K562 (cell line): ENCODE results near the gene WASF2. TPM values are rescaled to one million over a fixed set of nuclear protein-coding genes. Genes with fewer than 3 reads are reported as not detected.
A peak's percentile ranks its signal among the peaks of the same experiment; 100 is the strongest.

Source experiments
- ATAC-seq: fragments of 200-7000 bp; cut with Tn5 transposase; 3 replicates; pipeline ENCODE4 v1.9.1; 2020; ENCODE audit warnings: moderate library complexity
- Bru-seq: library from RNA; stranded (reverse); fragments of 400-500 nt; gene quantifications from one replicate; lab custom pipeline; 2021; lab: Mats Ljungman, UMichigan
- BruChase-seq, 2 experiments: library from RNA; stranded (reverse); fragments of 400-500 nt; gene quantifications; one replicate each; lab custom pipeline; 2021; lab: Mats Ljungman, UMichigan
- BruUV-seq: library from RNA; stranded (reverse); fragments of 400-500 nt; replicated peaks from 2 replicates; lab custom pipeline; 2021; lab: Mats Ljungman, UMichigan
- CTCF ChIA-PET: fragments of 300-600 bp; formaldehyde crosslinking; extraction: SDS; loops from one replicate; lab custom pipeline; 2021; ENCODE audit warnings: low intra/inter-chr PET ratio; lab: Yijun Ruan, JAX
- POLR2A ChIA-PET: fragments of 300-600, 350-650 bp; sonication (Branson Sonifier 250); formaldehyde crosslinking; extraction: SDS; loops from one replicate; lab custom pipeline; 2021; ENCODE audit warnings: antibody characterized with exemption, inconsistent platforms; lab: Yijun Ruan, JAX
- DNase-seq, 4 experiments: peaks; one replicate each; pipeline versions ENCODE4 v3.0.0 to v3.0.0-alpha.2; 2011 to 2018; ENCODE audit warnings: low spot score in 3 of 4, mixed read lengths in 3 of 4; ENCODE audit errors: extremely low read depth in 1 of 4
- FAIRE-seq: peaks from 2 replicates; lab custom pipeline; 2011; peaks lifted over from hg19 to GRCh38; lab: Jason Lieb, UNC
- H2AFZ ChIP-seq: 2 replicates; pipeline ENCODE4 v1.6.0; 2011; ENCODE audit warnings: low read depth, low read length, control low read depth, inconsistent platforms
- H3K27ac ChIP-seq: fragments of 200-600 bp; 3 replicates; pipeline ENCODE4 v1.8.0; 2011; ENCODE audit warnings: low read depth, mild to moderate bottlenecking, control low read depth, inconsistent platforms, low read length, moderate library complexity, mixed read lengths; ENCODE audit errors: extremely low read depth
- H3K27me3 ChIP-seq, 2 experiments: fragments of 300-600 bp in 1 of 2; 2 replicates in 1 of 2; 3 replicates in 1 of 2; pipeline versions ENCODE4 v1.6.0 to v1.8.0; 2011; ENCODE audit warnings: inconsistent platforms in 2 of 2, low read length in 2 of 2, mild to moderate bottlenecking in 1 of 2, mixed read lengths in 1 of 2, moderate library complexity in 1 of 2; ENCODE audit not compliant: control insufficient read depth in 2 of 2, insufficient read depth in 2 of 2
- H3K36me3 ChIP-seq: fragments of 300-600 bp; 3 replicates; pipeline ENCODE4 v1.8.0; 2011; ENCODE audit warnings: mild to moderate bottlenecking, low read length, inconsistent platforms; ENCODE audit not compliant: control insufficient read depth, insufficient read depth
- H3K4me1 ChIP-seq, 2 experiments: fragments of 200-600 bp in 1 of 2; replicated peaks in 1 of 2; 2 replicates in 1 of 2; 3 replicates in 1 of 2; pipeline versions ENCODE4 v1.5.1 to v1.8.0; 2011; ENCODE audit warnings: inconsistent platforms in 2 of 2, low read length in 2 of 2, mild to moderate bottlenecking in 1 of 2, mixed read lengths in 1 of 2, moderate library complexity in 1 of 2; ENCODE audit not compliant: control insufficient read depth in 2 of 2, insufficient read depth in 2 of 2
- H3K4me2 ChIP-seq: 2 replicates; pipeline ENCODE4 v1.6.1; 2011; ENCODE audit warnings: low read length, control low read depth, inconsistent platforms, mixed read lengths; ENCODE audit not compliant: insufficient read depth
- H3K4me3 ChIP-seq: fragments of 200-600 bp; sonication (generic), shearing (Covaris generic); 2 replicates; pipeline ENCODE4 v1.5.1; 2016; ENCODE audit warnings: control low read depth, inconsistent platforms
- H3K79me2 ChIP-seq: fragments of 200-600 bp; 3 replicates; pipeline ENCODE4 v1.8.0; 2011; ENCODE audit warnings: low read length, inconsistent platforms; ENCODE audit not compliant: control insufficient read depth, insufficient read depth
- H3K9ac ChIP-seq, 2 experiments: 2 replicates each; pipeline versions ENCODE4 v1.6.0 to v1.6.1; 2011; ENCODE audit warnings: low read depth in 2 of 2, low read length in 2 of 2, control low read depth in 1 of 2, inconsistent platforms in 1 of 2, mild to moderate bottlenecking in 1 of 2, mixed read lengths in 1 of 2; ENCODE audit not compliant: insufficient read depth in 1 of 2
- H3K9me1 ChIP-seq: one replicate; pipeline ENCODE4 v1.6.0; 2011; ENCODE audit warnings: inconsistent platforms, mild to moderate bottlenecking, low read length, moderate library complexity; ENCODE audit not compliant: control insufficient read depth, insufficient read depth
- H3K9me3 ChIP-seq: replicated peaks from 2 replicates; pipeline ENCODE4 v1.5.1; 2011; ENCODE audit warnings: low read depth, low read length, inconsistent platforms; ENCODE audit not compliant: control insufficient read depth, insufficient read depth
- H4K20me1 ChIP-seq: replicated peaks from 2 replicates; pipeline ENCODE4 v1.6.1; 2011; ENCODE audit warnings: low read length, inconsistent platforms, mixed read lengths; ENCODE audit not compliant: control insufficient read depth, insufficient read depth
- NFIC ChIP-seq: fragments of 450-650 bp; IDR thresholded peaks from 2 replicates; pipeline ENCODE4 v1.6.1; 2017; ENCODE audit warnings: mild to moderate bottlenecking, inconsistent platforms
- SRSF9 ChIP-seq: fragments of 200-400 bp; formaldehyde crosslinking; IDR thresholded peaks from 2 replicates; pipeline ENCODE4 v1.6.1; 2017; ENCODE audit warnings: low read depth, low read length, borderline replicate concordance
- TFAM ChIP-seq: fragments of 250-450 bp; sonication (Bioruptor Pico); conservative IDR thresholded peaks from 2 replicates; pipeline ENCODE4 v1.5.0; 2021; ENCODE audit warnings: mild to moderate bottlenecking, moderate library complexity
- ZBTB7A ChIP-seq: IDR thresholded peaks from 2 replicates; pipeline ENCODE4 v1.6.1; 2011; ENCODE audit warnings: low read depth, mild to moderate bottlenecking, low read length, moderate library complexity, borderline replicate concordance; ENCODE audit not compliant: control insufficient read depth
- ZNF274 ChIP-seq: IDR thresholded peaks from 2 replicates; pipeline ENCODE4 v1.6.1; 2011; ENCODE audit warnings: low read depth, mild to moderate bottlenecking, low read length, moderate library complexity, borderline replicate concordance
- ZNF445 ChIP-seq: fragments of 250-450 bp; sonication (Bioruptor Pico); IDR thresholded peaks from 2 replicates; pipeline ENCODE4 v1.4.0; 2020; ENCODE audit warnings: low read depth, mild to moderate bottlenecking, moderate library complexity
- ZNF740 ChIP-seq, 3 experiments: fragments of 200-800 bp in 1 of 3; sonication (Bioruptor generic) in 1 of 3; sonication (generic) in 1 of 3; formaldehyde crosslinking in 1 of 3; IDR thresholded peaks; 2 replicates each; pipeline versions ENCODE4 v1.6.1 to v1.8.0; 2016 to 2022; ENCODE audit warnings: mild to moderate bottlenecking in 2 of 3, missing compliant biosample characterization in 2 of 3, missing genetic modification characterization in 2 of 3, missing genetic modification reagents in 1 of 3
- WGBS: fragments of 100-300 bp; shearing (Covaris generic); methylation state at CpG from one replicate; pipeline ENCODE4 v1.1.6; 2016; ENCODE audit warnings: low coverage, mixed read lengths; ENCODE audit not compliant: insufficient coverage; ENCODE audit errors: missing lambda C conversion rate; 5-methylcytosine and 5-hydroxymethylcytosine counted together
- in situ Hi-C: fragments of 300-500 bp; cut with MboI; formaldehyde crosslinking; loops from 4 replicates; pipeline ENCODE4 v1.15.0; 2018; ENCODE audit warnings: inconsistent platforms, mixed read lengths
- intact Hi-C: fragments of 100-400 bp; cut with micrococcal nuclease; formaldehyde crosslinking; loops from 2 replicates; pipeline ENCODE4 v1.14.2; 2022
- long read RNA-seq, 3 experiments: library from polyadenylated mRNA in 2 of 3; library from RNA in 1 of 3; unstranded in 2 of 3; stranded (forward) in 1 of 3; transcript quantifications; one replicate each; pipeline ENCODE4 v2.0.0, GENCODE V29; 2019 to 2022
- polyA minus RNA-seq, 3 experiments: library from RNA; depleted of rRNA, polyadenylated mRNA; stranded (reverse); fragments of >200 nt; gene quantifications; 2 replicates each; pipeline ENCODE4 v1.2.3, GENCODE V29; 2011
- polyA plus RNA-seq, 8 experiments: library from polyadenylated mRNA; depleted of rRNA in 4 of 8; stranded (reverse) in 5 of 8; unstranded in 3 of 8; fragments of >200 nt; fragmentation: Nextera tagmentation in 2 of 8; fragmentation: Illumina TruSeq in 1 of 8; extraction: Ambion mirVana in 2 of 8; extraction: Trizol in 1 of 8; gene quantifications; 2 replicates each; pipeline versions ENCODE4 v1.2.1 to v1.2.3, GENCODE V29; 2011 to 2014; ENCODE audit warnings: inconsistent platforms in 1 of 8, missing spikeins in 1 of 8
- total RNA-seq, 7 experiments: library from RNA; depleted of rRNA in 6 of 7; stranded (reverse); fragments of >200 nt in 6 of 7; fragmentation: Illumina TruSeq in 2 of 7; extraction: Trizol in 2 of 7; gene quantifications; 2 replicates each; pipeline versions ENCODE4 v1.2.1 to v1.2.3, GENCODE V29; 2011 to 2021; ENCODE audit warnings: low replicate concordance in 1 of 7
- TF ChIP-seq, protein P1 (sequence below): fragments of 250-450 bp; sonication (Bioruptor Pico); IDR thresholded peaks from 2 replicates; pipeline ENCODE4 v1.8.0; 2021; ENCODE audit warnings: borderline replicate concordance, mild to moderate bottlenecking, moderate library complexity; ENCODE audit not compliant: poor library complexity, severe bottlenecking
- TF ChIP-seq, protein P2 (sequence below): fragments of 250-450 bp; sonication (Bioruptor Pico); IDR thresholded peaks from 2 replicates; pipeline ENCODE4 v1.5.0; 2022; ENCODE audit warnings: mild to moderate bottlenecking

WASF2 gene
- 60.7 and 84.8 TPM in 2 replicates for total RNA-seq (2011; cell fraction: chromatin; rRNA removed; ENCODE audit: low replicate concordance)
- 47.0 and 48.4 TPM in 2 replicates for total RNA-seq (2011; cell fraction: nucleolus; rRNA removed)
- 68.6 and 84.8 TPM in 2 replicates for total RNA-seq (2011; cell fraction: nucleoplasm; rRNA removed)
- 21.3 and 29.6 TPM in 2 replicates for total RNA-seq (2014; rRNA removed)
- 31.2 and 40.7 TPM in 2 replicates for total RNA-seq (2014; rRNA removed; fragmentation: Illumina TruSeq; extraction: Trizol)
- total RNA-seq (2015; rRNA removed; fragmentation: Illumina TruSeq; extraction: Trizol), result 26.1 and 29.2 TPM in 2 replicates
- 139 and 163 TPM in 2 replicates for total RNA-seq (2021)
- 41.5 and 104 TPM in 2 replicates for polyA plus RNA-seq (2011; rRNA removed)
- polyA plus RNA-seq (2011; cell fraction: cytosol; rRNA removed), result 45.0 and 57.5 TPM in 2 replicates
- polyA plus RNA-seq (2011; cell fraction: nucleus; rRNA removed), result 49.0 and 54.9 TPM in 2 replicates
- 84.9 and 101 TPM in 2 replicates for polyA plus RNA-seq (2012)
- 109 and 115 TPM in 2 replicates for polyA plus RNA-seq (2014; fragmentation: Illumina TruSeq; extraction: Trizol)
- 1 to 10 TPM; 8.2 to 9.7 TPM for polyA plus RNA-seq (2014; fragmentation: Nextera tagmentation; extraction: Ambion mirVana)
- polyA plus RNA-seq (2014; rRNA removed), result 51.3 and 56.8 TPM in 2 replicates
- 49.4 and 58.2 TPM in 2 replicates for polyA minus RNA-seq (2011; rRNA and poly(A)+ RNA removed)
- 68.3 and 88.6 TPM in 2 replicates for polyA minus RNA-seq (2011; cell fraction: cytosol; rRNA and poly(A)+ RNA removed)
- polyA minus RNA-seq (2011; cell fraction: nucleus; rRNA and poly(A)+ RNA removed), result 15.8 and 27.9 TPM in 2 replicates
- percentile 87 among the genes with signal in this experiment for Bru-seq, nascent RNA
- percentile 89 among the genes with signal in this experiment for BruChase-seq, experiment 1, labeled RNA remaining after a 2-hour chase
- percentile 89 among the genes with signal in this experiment for BruChase-seq, experiment 2, labeled RNA remaining after a 6-hour chase
- long read RNA-seq, experiment 1, partial matches to known transcripts, result 68 of 505 reads
- long read RNA-seq, experiment 1, other reads (novel, unspliced or antisense), result 437 of 505 reads
- long read RNA-seq, experiment 2, full-length matches to known transcripts, result 44 of 170 reads
- long read RNA-seq, experiment 2, partial matches to known transcripts, result 24 of 170 reads
- long read RNA-seq, experiment 2, other reads (novel, unspliced or antisense), result 102 of 170 reads
- long read RNA-seq, experiment 3, full-length matches to known transcripts, result 1 of 115 reads
- long read RNA-seq, experiment 3, partial matches to known transcripts, result 84 of 115 reads
- long read RNA-seq, experiment 3, other reads (novel, unspliced or antisense), result 30 of 115 reads

GRCh38 chr1:27489973-27490741, at the start of gene WASF2:
Gene WASF2 (minus strand): TSS chr1:27490167. CDS start chr1:27428890, 61,277 bp downstream.
- ATAC-seq (peak; percentile 96), FAIRE-seq (peak; percentile 98), DNase-seq (peak; percentile 93 to 99 (median 98))
- Histone ChIP-seq H3K79me2 (peaks cover 43% of the 10 kb centered on the region), H3K27ac (peak within 1 kb of the TSS; percentile 99), H2AFZ (peak within 1 kb of the TSS; percentile 100), H3K36me3 (peaks cover 6% of the 10 kb centered on the region; the same call in 2 of the 3 replicates), H3K9me3 (no peaks in the 10 kb centered on the region), H3K4me1 (peaks cover 8 to 25% of the 10 kb centered on the region in 2 experiments; a peak in 4 of 5 replicates), H3K9me1 (no peaks in the 10 kb centered on the region), H3K4me2 (peak within 1 kb of the TSS; percentile 88), H3K4me3 (peak within 1 kb of the TSS; percentile 79), H3K27me3 (no peaks in the 10 kb centered on the region), H4K20me1 (peaks cover 9% of the 10 kb centered on the region), H3K9ac (peak within 1 kb of the TSS; percentile 99 to 100)
- in situ Hi-C loops (no loop called here), intact Hi-C loops (loop anchor here (1.0 to 5.0 kb wide), 5 partner anchors 18 to 1027 kb away; no protein-coding TSS in a partner anchor)
- ChIA-PET CTCF (no interaction called here), POLR2A (interaction anchor here (0.6 to 2.2 kb wide), 30 partner anchors 10 to 1091 kb away, joined by 3 to 19 read pairs (median 4); partner anchors contain the start of genes AHDC1 and HMGN2)
- under 1% methylated on average over 50 of the region's 50 CpGs for WGBS
- BruUV-seq, result no TSS peak
- peak; percentile 98 for TF ChIP-seq ZBTB7A
- peak; percentile 40 for TF ChIP-seq NFIC
- TF ChIP-seq, protein P1, sequence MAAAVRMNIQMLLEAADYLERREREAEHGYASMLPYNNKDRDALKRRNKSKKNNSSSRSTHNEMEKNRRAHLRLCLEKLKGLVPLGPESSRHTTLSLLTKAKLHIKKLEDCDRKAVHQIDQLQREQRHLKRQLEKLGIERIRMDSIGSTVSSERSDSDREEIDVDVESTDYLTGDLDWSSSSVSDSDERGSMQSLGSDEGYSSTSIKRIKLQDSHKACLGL (CRISPR knock-in tag), result peak; percentile 21
- peak; percentile 83 for TF ChIP-seq ZNF740 (CRISPR knock-in tag; IDR thresholded peaks at IDR 0.05)
- TF ChIP-seq ZNF740 (tag; IDR thresholded peaks at IDR 0.05), result peak in 1 of 2 experiments; percentile 63; a peak in 1 of 4 replicates
- TF ChIP-seq TFAM (CRISPR knock-in tag), result no peak
- TF ChIP-seq, protein P2, sequence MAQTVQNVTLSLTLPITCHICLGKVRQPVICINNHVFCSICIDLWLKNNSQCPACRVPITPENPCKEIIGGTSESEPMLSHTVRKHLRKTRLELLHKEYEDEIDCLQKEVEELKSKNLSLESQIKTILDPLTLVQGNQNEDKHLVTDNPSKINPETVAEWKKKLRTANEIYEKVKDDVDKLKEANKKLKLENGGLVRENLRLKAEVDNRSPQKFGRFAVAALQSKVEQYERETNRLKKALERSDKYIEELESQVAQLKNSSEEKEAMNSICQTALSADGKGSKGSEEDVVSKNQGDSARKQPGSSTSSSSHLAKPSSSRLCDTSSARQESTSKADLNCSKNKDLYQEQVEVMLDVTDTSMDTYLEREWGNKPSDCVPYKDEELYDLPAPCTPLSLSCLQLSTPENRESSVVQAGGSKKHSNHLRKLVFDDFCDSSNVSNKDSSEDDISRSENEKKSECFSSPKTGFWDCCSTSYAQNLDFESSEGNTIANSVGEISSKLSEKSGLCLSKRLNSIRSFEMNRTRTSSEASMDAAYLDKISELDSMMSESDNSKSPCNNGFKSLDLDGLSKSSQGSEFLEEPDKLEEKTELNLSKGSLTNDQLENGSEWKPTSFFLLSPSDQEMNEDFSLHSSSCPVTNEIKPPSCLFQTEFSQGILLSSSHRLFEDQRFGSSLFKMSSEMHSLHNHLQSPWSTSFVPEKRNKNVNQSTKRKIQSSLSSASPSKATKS (CRISPR knock-in tag), result no peak
- no peak for TF ChIP-seq ZNF274
- TF ChIP-seq SRSF9, result no peak
- no peak for TF ChIP-seq ZNF445
